ENCODE results near the gene TMEM223.

TMEM223 gene

DNA sequence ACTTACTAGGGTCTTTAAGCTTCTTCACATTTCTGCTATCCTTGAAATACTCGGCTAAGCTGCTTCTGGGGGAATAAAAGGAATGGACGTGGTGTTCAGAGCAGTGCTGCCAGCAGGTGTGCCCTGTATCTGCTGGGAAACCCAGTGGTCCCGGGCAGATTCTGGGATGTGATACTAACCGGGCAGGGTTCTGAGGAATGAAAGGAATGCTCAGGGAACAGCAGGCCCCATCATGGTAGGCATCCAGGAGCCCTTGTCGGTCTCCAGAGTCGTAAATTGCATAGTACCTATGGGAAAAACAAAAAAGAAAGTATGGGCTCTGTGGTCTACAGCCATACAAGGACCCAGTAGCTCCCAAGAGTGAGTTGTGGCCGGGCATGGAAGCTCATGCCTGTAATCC lies 4.5 kb upstream of the TMEM223 start:
- Histone ChIP-seq H3K4me1 (ENCODE audit: control insufficient read depth, insufficient read depth, low read length) (peaks cover 10% of the 10 kb centered on the region), H3K9me3 (ENCODE audit: control insufficient read depth in 2 of 2, low read length in 2 of 2) (no peaks in the 10 kb centered on the region), H3K36me3 (ENCODE audit: control insufficient read depth in 2 of 2, insufficient read depth in 2 of 2, low read length in 2 of 2) (peaks cover 65 to 67% of the 10 kb centered on the region in 2 donors), H3K9ac (ENCODE audit: low read length in 2 of 2) (no peak overlapping the region), H3K4me3 (ENCODE audit: low read length in 2 of 2) (no peak overlapping the region), H3K27ac (ENCODE audit: low read length) (no peak overlapping the region), H3K27me3 (ENCODE audit: control insufficient read depth in 1 of 2, insufficient read depth in 2 of 2, low read length in 2 of 2) (no peaks in the 10 kb centered on the region)

DNA sequence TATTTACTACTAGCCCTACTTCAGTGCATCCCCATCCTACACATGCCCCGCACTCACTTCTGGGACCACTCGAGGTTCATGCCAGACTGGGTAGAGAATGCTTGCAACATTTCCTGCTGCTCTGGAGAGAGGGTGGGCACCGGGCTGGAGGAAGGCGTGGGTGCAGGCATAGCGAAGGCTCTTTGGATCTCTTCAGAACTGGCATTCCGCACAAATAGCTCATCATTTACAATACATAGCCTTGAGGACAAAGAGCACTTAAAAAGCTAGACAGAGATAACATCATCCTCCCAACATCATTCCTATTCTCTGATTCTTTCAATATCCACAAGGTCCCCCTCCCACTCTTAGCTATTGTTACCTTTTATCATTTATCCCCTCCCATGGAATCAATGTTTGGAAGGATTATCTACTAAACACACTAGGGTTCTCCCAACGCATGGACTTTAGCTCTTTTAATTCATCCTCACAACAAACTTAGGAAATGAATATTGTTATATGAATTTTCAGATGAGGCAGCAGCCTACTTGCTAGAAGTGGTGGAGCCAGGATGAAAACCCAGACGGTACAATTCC lies 2.5 kb upstream of the TMEM223 start:
- Histone ChIP-seq H3K4me3 (ENCODE audit: low read length in 2 of 2) (no peak overlapping the region), H3K36me3 (ENCODE audit: control insufficient read depth in 2 of 2, insufficient read depth in 2 of 2, low read length in 2 of 2) (peaks cover 56 to 58% of the 10 kb centered on the region in 2 donors), H3K9ac (ENCODE audit: low read length in 2 of 2) (no peak overlapping the region), H3K9me3 (ENCODE audit: control insufficient read depth in 2 of 2, low read length in 2 of 2) (no peaks in the 10 kb centered on the region), H3K4me1 (ENCODE audit: control insufficient read depth, insufficient read depth, low read length) (peaks cover 24% of the 10 kb centered on the region), H3K27ac (ENCODE audit: low read length) (no peak overlapping the region), H3K27me3 (ENCODE audit: control insufficient read depth in 1 of 2, insufficient read depth in 2 of 2, low read length in 2 of 2) (no peaks in the 10 kb centered on the region)

DNA sequence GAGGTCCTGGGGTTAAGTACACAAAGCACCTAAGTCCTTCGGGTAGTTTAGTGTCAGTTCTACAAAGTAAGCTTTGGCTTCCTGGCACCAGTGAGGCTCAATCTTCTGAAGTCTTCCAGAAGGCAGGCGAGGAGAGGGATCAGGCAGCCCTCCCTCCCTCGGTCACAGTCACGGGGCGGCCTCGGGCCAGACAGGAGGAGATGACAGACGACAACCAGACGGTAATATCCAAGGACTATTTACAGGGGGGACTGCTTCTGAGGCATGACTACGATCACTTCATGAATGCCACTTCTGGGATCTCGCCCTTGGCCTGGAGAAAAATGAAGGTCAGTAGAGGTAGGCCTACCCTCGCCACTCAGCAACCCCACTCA lies 383 bp upstream of the TMEM223 start:
- H3K27ac ChIP-seq (ENCODE audit: low read length), result peak overlapping the region; percentile 88
- H3K36me3 ChIP-seq (ENCODE audit: control insufficient read depth in 2 of 2, insufficient read depth in 2 of 2, low read length in 2 of 2), result peaks cover 46 to 48% of the 10 kb centered on the region in 2 donors
- no peaks in the 10 kb centered on the region for H3K9me3 ChIP-seq (ENCODE audit: control insufficient read depth in 2 of 2, low read length in 2 of 2)
- peak overlapping the region; percentile 17 to 97 for H3K4me3 ChIP-seq (ENCODE audit: low read length in 2 of 2)
- peak overlapping the region; percentile 57 to 62 for H3K9ac ChIP-seq (ENCODE audit: low read length in 2 of 2)
- H3K4me1 ChIP-seq (ENCODE audit: control insufficient read depth, insufficient read depth, low read length), result peaks cover 39% of the 10 kb centered on the region
- no peaks in the 10 kb centered on the region for H3K27me3 ChIP-seq (ENCODE audit: control insufficient read depth in 1 of 2, insufficient read depth in 2 of 2, low read length in 2 of 2)

DNA sequence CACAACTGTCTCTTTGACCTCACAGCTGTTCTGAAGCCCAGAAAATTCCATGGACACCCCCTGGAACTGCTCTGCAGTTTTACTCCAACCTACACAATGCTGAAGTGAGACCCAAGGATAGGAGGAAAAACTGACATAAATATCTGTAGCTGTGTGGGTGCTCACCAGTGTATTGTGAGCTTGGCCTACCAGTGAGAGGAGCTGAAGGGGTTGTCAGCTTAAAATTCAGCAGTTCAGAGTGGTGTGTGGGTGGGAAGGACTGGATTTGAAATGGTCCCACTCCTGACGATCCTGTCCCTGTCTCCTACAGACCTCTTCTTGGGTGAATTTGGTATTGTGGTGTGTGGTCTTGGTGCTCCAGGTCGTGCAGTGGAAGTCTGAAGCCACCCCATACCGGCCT lies 2.2 kb downstream of the TMEM223 start:
- Histone ChIP-seq H3K9me3 (ENCODE audit: control insufficient read depth in 2 of 2, low read length in 2 of 2) (no peaks in the 10 kb centered on the region), H3K4me3 (ENCODE audit: low read length in 2 of 2) (no peak overlapping the region), H3K27me3 (ENCODE audit: control insufficient read depth in 1 of 2, insufficient read depth in 2 of 2, low read length in 2 of 2) (no peaks in the 10 kb centered on the region), H3K4me1 (ENCODE audit: control insufficient read depth, insufficient read depth, low read length) (peaks cover 45% of the 10 kb centered on the region), H3K9ac (ENCODE audit: low read length in 2 of 2) (no peak overlapping the region), H3K27ac (ENCODE audit: low read length) (no peak overlapping the region), H3K36me3 (ENCODE audit: control insufficient read depth in 2 of 2, insufficient read depth in 2 of 2, low read length in 2 of 2) (peaks cover 26% of the 10 kb centered on the region in 2 donors)

DNA sequence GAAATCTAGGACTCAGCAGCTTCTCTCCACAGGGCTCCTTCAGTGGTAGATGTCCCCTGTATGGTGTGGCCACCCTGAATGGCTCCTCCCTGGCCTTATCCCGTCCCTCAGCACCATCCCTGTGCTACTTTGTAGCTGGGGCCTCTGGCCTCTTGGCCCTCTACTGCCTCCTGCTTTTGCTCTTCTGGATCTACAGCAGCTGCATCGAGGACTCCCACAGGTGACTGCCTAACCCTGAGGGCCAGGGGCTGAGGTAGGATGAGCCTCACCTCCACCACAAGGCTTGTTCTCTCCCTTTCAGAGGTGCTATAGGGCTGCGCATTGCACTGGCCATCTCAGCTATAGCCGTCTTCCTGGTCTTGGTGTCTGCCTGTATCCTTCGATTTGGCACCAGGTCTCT lies 2.8 kb downstream of the TMEM223 start:
- Histone ChIP-seq H3K9ac (ENCODE audit: low read length in 2 of 2) (peak overlapping the region in 1 of 2 donors; percentile 13), H3K4me3 (ENCODE audit: low read length in 2 of 2) (no peak overlapping the region), H3K4me1 (ENCODE audit: control insufficient read depth, insufficient read depth, low read length) (peaks cover 45% of the 10 kb centered on the region), H3K27ac (ENCODE audit: low read length) (no peak overlapping the region), H3K27me3 (ENCODE audit: control insufficient read depth in 1 of 2, insufficient read depth in 2 of 2, low read length in 2 of 2) (no peaks in the 10 kb centered on the region), H3K9me3 (ENCODE audit: control insufficient read depth in 2 of 2, low read length in 2 of 2) (no peaks in the 10 kb centered on the region), H3K36me3 (ENCODE audit: control insufficient read depth in 2 of 2, insufficient read depth in 2 of 2, low read length in 2 of 2) (peaks cover 20 to 21% of the 10 kb centered on the region in 2 donors)

DNA sequence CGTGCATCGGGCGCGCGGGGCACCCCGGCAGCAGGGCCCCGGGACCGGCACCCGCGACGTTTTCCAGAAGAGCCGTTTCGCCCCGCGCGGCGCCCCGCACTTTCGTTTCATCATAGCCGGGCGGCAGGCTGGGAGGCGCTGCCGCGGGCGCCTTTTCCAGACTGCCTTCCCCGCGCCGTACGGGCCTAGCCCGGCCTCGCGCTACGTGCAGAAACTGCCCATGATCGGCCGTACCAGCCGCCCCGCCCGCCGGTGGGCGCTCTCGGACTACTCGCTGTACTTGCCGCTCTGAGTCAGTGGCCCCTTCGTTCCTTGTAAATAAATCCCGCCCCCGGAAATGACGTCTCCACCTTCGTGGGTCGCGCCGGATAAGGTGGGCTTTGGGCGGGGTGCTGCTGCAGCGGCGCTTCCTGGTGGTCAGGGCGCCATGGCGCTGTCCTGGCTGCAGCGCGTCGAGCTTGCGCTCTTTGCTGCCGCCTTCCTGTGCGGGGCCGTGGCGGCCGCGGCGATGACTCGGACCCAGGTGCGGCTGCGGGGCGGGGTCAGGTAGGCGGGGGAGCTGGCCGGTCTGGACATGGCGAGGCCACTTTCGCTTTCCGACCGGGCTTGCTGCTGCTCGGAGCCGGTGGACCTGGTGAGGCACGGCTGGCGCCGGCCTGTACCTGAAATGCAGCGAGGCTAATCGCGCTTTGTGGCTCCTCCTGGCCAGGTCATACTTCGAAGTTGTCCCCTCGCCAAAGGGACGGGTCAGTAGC lies 4.6 kb downstream of the TMEM223 start, which contains the start of gene TMEM179B:
Gene TMEM179B (plus strand): TSS at position 398 of the 755 bp plus-strand sequence. CDS start 30 bp downstream, at position 428.
- Histone ChIP-seq H3K27me3 (ENCODE audit: control insufficient read depth in 1 of 2, insufficient read depth in 2 of 2, low read length in 2 of 2) (no peaks in the 10 kb centered on the region), H3K4me1 (ENCODE audit: control insufficient read depth, insufficient read depth, low read length) (peaks cover 40% of the 10 kb centered on the region), H3K36me3 (ENCODE audit: control insufficient read depth in 2 of 2, insufficient read depth in 2 of 2, low read length in 2 of 2) (peaks cover 21% of the 10 kb centered on the region in 2 donors), H3K9ac (ENCODE audit: low read length in 2 of 2) (peak within 1 kb of the TSS; percentile 89 to 91), H3K9me3 (ENCODE audit: control insufficient read depth in 2 of 2, low read length in 2 of 2) (no peaks in the 10 kb centered on the region), H3K27ac (ENCODE audit: low read length) (peak within 1 kb of the TSS; percentile 91), H3K4me3 (ENCODE audit: low read length in 2 of 2) (peak within 1 kb of the TSS; percentile 99 to 100)

DNA sequence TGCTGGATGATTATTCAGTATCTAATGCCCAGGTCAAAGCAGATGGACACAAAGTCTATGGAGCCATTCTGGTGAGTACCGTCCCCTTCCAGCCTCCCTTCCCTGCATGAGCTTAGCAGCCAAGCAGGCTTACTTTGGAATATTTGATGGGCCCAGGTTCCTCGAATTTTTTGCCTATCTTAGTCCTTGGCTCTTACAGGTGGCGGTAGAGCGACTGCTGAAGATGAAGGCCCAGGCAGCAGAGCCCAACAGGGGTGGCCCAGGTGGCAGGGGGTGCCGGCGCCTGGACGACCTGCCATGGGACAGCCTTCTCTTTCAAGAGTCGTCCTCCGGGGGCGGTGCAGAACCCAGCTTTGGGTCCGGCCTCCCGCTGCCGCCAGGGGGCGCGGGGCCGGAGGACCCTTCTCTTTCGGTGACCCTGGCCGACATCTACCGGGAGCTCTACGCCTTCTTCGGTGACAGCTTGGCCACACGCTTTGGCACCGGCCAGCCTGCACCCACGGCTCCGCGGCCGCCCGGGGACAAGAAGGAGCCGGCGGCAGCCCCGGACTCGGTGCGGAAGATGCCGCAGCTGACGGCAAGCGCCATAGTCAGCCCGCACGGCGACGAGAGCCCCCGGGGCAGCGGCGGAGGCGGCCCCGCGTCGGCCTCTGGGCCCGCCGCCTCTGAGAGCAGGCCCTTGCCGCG lies 5.3 kb downstream of the TMEM223 start:
- peaks cover 36% of the 10 kb centered on the region for H3K4me1 ChIP-seq (ENCODE audit: control insufficient read depth, insufficient read depth, low read length)
- H3K9ac ChIP-seq (ENCODE audit: low read length in 2 of 2), result peak overlapping the region; percentile 80 to 89
- peaks cover 23 to 26% of the 10 kb centered on the region in 2 donors for H3K36me3 ChIP-seq (ENCODE audit: control insufficient read depth in 2 of 2, insufficient read depth in 2 of 2, low read length in 2 of 2)
- H3K9me3 ChIP-seq (ENCODE audit: control insufficient read depth in 2 of 2, low read length in 2 of 2), result no peaks in the 10 kb centered on the region
- peak overlapping the region; percentile 99 to 100 for H3K4me3 ChIP-seq (ENCODE audit: low read length in 2 of 2)
- no peaks in the 10 kb centered on the region for H3K27me3 ChIP-seq (ENCODE audit: control insufficient read depth in 1 of 2, insufficient read depth in 2 of 2, low read length in 2 of 2)
- peak overlapping the region; percentile 91 for H3K27ac ChIP-seq (ENCODE audit: low read length)

DNA sequence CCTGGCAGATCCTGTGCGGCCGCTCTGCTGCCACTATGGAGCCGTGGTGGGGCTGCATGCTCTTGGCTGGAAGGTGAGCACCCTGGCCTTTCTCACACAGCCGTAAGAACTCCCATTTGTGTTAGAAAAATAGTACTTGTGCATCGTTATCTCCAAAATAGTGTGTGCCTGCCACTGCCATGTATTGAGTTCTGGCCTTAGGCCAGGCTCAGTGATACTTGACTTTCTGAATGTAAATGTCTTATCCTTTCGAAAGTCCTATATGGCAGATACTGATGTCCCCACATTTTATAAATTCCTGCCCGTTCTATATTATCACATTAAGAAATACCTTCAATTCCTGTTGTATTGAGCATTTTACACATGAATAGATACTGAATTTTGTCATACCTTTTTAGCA lies 9.1 kb downstream of the TMEM223 start:
- H3K36me3 ChIP-seq (ENCODE audit: control insufficient read depth in 2 of 2, insufficient read depth in 2 of 2, low read length in 2 of 2), result peaks cover 10 to 17% of the 10 kb centered on the region in 2 donors
- no peaks in the 10 kb centered on the region for H3K27me3 ChIP-seq (ENCODE audit: control insufficient read depth in 1 of 2, insufficient read depth in 2 of 2, low read length in 2 of 2)
- no peak overlapping the region for H3K4me3 ChIP-seq (ENCODE audit: low read length in 2 of 2)
- no peak overlapping the region for H3K9ac ChIP-seq (ENCODE audit: low read length in 2 of 2)
- no peak overlapping the region for H3K27ac ChIP-seq (ENCODE audit: low read length)
- H3K9me3 ChIP-seq (ENCODE audit: control insufficient read depth in 2 of 2, low read length in 2 of 2), result no peaks in the 10 kb centered on the region
- peaks cover 10% of the 10 kb centered on the region for H3K4me1 ChIP-seq (ENCODE audit: control insufficient read depth, insufficient read depth, low read length)

DNA sequence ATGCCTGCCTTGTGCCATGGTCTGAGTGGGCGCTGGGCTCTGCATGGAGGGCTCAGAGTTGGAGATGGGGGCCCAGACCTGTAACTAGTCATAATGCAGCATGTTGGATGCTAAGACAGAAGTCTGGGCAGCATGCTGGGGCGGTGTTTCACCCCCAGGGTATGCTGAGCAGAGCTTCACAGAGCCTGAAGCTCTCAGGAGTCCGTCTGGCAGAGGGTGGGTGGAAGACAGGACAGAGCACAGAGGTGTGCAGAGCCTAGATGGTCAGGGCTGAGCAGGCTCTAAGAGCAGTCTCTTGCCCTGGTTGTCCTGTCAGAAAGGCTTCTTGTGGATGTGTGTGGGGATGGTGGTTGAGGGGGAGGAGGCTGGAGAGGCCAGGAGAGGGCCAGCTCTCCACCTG lies 13.4 kb downstream of the TMEM223 start:
- no peaks in the 10 kb centered on the region for H3K4me1 ChIP-seq (ENCODE audit: control insufficient read depth, insufficient read depth, low read length)
- no peaks in the 10 kb centered on the region for H3K27me3 ChIP-seq (ENCODE audit: control insufficient read depth in 1 of 2, insufficient read depth in 2 of 2, low read length in 2 of 2)
- peaks cover 18 to 31% of the 10 kb centered on the region in 2 donors for H3K36me3 ChIP-seq (ENCODE audit: control insufficient read depth in 2 of 2, insufficient read depth in 2 of 2, low read length in 2 of 2)
- H3K9ac ChIP-seq (ENCODE audit: low read length in 2 of 2), result no peak overlapping the region
- H3K4me3 ChIP-seq (ENCODE audit: low read length in 2 of 2), result no peak overlapping the region
- H3K9me3 ChIP-seq (ENCODE audit: control insufficient read depth in 2 of 2, low read length in 2 of 2), result no peaks in the 10 kb centered on the region
- no peak overlapping the region for H3K27ac ChIP-seq (ENCODE audit: low read length)

DNA sequence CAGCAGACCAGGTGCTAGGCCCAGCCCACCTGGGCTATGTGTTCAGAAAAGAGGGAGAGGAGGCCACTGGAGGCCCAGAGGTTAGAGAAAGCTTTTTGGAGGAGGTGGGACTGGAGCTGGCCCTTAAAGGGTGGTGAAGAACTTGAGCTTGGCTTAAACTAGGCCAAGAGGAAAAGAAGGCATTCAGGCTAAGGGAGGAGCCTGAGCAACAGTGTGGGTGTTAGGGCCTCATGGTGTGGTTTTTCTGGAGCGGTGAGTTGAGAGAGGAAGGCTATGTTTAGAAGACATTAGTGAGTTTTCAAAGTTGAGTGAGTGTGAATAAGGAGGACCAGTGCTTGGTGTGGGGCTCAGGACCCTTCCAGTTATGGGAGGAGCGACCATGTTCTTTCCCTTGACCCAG lies 14.4 kb downstream of the TMEM223 start:
- no peaks in the 10 kb centered on the region for H3K27me3 ChIP-seq (ENCODE audit: control insufficient read depth in 1 of 2, insufficient read depth in 2 of 2, low read length in 2 of 2)
- no peak overlapping the region for H3K4me3 ChIP-seq (ENCODE audit: low read length in 2 of 2)
- peaks cover 2% of the 10 kb centered on the region for H3K4me1 ChIP-seq (ENCODE audit: control insufficient read depth, insufficient read depth, low read length)
- peaks cover 13 to 28% of the 10 kb centered on the region in 2 donors for H3K36me3 ChIP-seq (ENCODE audit: control insufficient read depth in 2 of 2, insufficient read depth in 2 of 2, low read length in 2 of 2)
- H3K9me3 ChIP-seq (ENCODE audit: control insufficient read depth in 2 of 2, low read length in 2 of 2), result no peaks in the 10 kb centered on the region
- no peak overlapping the region for H3K27ac ChIP-seq (ENCODE audit: low read length)
- H3K9ac ChIP-seq (ENCODE audit: low read length in 2 of 2), result no peak overlapping the region

Data from stomach smooth muscle (tissue), 2 donors.